Measurements from ENCODE around the gene NR4A2. TPM values are rescaled to one million over a fixed set of nuclear protein-coding genes. Genes with fewer than 3 reads are reported as not detected.

The NR4A2 gene
- total RNA-seq (1.7 and 2.3 TPM in 2 replicates), polyA plus RNA-seq (4.5 and 5.8 TPM in 2 replicates)

DNA sequence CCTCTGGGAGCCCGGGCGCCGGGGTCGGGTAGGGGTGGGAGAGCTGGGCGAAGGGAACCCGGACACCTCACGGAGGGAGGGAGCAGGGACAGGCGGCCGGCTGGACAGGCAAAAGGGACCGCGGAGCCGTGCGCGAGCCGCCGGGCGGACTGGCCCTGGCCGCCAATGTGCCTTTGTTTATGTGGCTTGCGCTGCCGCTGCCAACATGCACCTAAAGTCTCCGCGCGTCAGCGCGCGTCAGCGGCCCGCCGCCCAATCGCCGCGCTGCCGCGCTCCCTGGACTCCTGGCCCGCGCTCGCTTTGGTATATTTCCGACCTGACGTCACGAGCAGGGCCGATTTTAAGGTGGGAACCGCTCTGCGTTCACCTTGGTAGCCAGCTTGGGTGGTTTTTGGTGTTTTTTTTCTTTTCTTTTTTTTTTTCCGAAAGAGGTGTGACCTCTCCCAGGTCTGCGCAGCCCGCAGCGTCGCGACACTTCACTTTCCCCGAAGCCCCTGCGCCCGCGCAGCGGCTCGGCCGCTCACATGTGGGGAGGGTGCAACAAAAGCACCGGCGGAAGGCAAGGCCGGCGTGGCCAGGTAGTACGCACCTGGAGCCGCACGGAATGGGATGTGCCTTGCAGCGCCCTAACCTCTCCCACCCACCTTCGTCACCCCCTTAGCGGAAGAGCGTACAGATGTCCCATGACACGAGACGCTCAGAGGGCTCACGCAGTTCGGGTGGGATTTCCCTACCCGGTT is at the start of gene NR4A2:
Gene NR4A2, minus strand, starts transcription at position 188 of the 740 bp plus-strand sequence. CDS start 2,535 bp downstream, outside the sequence.
- WGBS (ENCODE audit: low lambda C conversion rate, missing lambda C conversion rate), result under 1% methylated on average over 63 of the region's 72 CpGs
- TF ChIP-seq EZH2phosphoT487 (IDR thresholded peaks at IDR 0.05; ENCODE audit: low read depth, severe bottlenecking, unreplicated experiment) (no peak), EZH2 (IDR thresholded peaks at IDR 0.05; ENCODE audit: borderline replicate concordance) (no peak)
- TF ChIP-seq, protein P1, sequence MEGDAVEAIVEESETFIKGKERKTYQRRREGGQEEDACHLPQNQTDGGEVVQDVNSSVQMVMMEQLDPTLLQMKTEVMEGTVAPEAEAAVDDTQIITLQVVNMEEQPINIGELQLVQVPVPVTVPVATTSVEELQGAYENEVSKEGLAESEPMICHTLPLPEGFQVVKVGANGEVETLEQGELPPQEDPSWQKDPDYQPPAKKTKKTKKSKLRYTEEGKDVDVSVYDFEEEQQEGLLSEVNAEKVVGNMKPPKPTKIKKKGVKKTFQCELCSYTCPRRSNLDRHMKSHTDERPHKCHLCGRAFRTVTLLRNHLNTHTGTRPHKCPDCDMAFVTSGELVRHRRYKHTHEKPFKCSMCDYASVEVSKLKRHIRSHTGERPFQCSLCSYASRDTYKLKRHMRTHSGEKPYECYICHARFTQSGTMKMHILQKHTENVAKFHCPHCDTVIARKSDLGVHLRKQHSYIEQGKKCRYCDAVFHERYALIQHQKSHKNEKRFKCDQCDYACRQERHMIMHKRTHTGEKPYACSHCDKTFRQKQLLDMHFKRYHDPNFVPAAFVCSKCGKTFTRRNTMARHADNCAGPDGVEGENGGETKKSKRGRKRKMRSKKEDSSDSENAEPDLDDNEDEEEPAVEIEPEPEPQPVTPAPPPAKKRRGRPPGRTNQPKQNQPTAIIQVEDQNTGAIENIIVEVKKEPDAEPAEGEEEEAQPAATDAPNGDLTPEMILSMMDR (IDR thresholded peaks at IDR 0.05; ENCODE audit: poor library complexity), result no peak
- H3K27me3 ChIP-seq, result peaks cover 35% of the 10 kb centered on the region

DNA sequence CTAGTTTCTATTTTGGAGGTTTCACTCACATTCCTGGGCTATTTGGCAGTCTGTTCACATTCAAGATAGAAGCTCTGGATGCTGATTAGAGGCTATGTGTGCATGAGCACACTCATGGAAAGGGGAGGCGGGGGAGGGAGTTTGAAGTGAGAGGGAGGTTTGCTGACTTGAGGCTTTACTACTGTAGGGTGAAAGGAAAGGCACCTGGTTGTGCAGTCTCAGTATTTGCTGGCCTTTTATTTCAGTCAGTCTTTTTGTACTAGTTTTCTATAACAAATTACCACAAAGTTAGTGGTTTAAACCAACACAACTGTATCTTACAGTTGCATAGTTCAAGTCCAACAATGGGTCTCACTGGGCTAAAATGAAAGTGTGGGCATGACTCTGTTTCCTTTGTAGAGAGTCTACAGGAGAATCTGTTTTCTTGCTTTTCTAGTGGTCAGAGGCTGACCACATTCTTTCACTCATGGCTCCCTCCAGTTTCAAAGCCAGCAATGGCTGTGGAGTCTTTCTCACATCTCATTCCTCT is 47.7 kb upstream of the NR4A2 start:
- WGBS (ENCODE audit: low lambda C conversion rate, missing lambda C conversion rate), result 80% methylated on average over 1 of the region's 1 CpG
- Histone ChIP-seq H3K9me2 (replicated peaks; ENCODE audit: insufficient read depth) (no peaks in the 10 kb centered on the region), H4K20me1 (ENCODE audit: insufficient read depth, poor library complexity, severe bottlenecking) (no peaks in the 10 kb centered on the region), H2AFZ (no peak overlapping the region), H3K79me2 (no peaks in the 10 kb centered on the region), H3K27me3 (no peaks in the 10 kb centered on the region), H3K4me1 (ENCODE audit: insufficient read depth) (no peaks in the 10 kb centered on the region), H3K4me2 (no peak overlapping the region), H3K9me3 (ENCODE audit: low read depth) (no peaks in the 10 kb centered on the region), H3K27ac (no peak overlapping the region), H3K4me3 (no peak overlapping the region), H3K36me3 (replicated peaks; ENCODE audit: insufficient read depth, low read depth) (no peaks in the 10 kb centered on the region)
- TF ChIP-seq, protein P1 (IDR thresholded peaks at IDR 0.05; ENCODE audit: poor library complexity), result no peak
- TF ChIP-seq EZH2phosphoT487 (IDR thresholded peaks at IDR 0.05; ENCODE audit: low read depth, severe bottlenecking, unreplicated experiment) (no peak), EZH2 (IDR thresholded peaks at IDR 0.05; ENCODE audit: borderline replicate concordance) (no peak)
- no peak for DNase-seq (ENCODE audit: low spot score)

More for the DNA sequence above, at the start of gene NR4A2:
- peak within 1 kb of the TSS; percentile 96 for H3K27ac ChIP-seq
- peak within 1 kb of the TSS; percentile 55 for H3K4me3 ChIP-seq
- no peaks in the 10 kb centered on the region for H3K9me3 ChIP-seq (ENCODE audit: low read depth)
- H3K79me2 ChIP-seq, result peaks cover 9% of the 10 kb centered on the region
- no peaks in the 10 kb centered on the region for H3K9me2 ChIP-seq (replicated peaks; ENCODE audit: insufficient read depth)
- no peaks in the 10 kb centered on the region for H3K36me3 ChIP-seq (replicated peaks; ENCODE audit: insufficient read depth, low read depth)
- peak within 1 kb of the TSS; percentile 90 for H3K4me2 ChIP-seq
- H3K4me1 ChIP-seq (ENCODE audit: insufficient read depth), result peaks cover 5% of the 10 kb centered on the region
- no peaks in the 10 kb centered on the region for H4K20me1 ChIP-seq (ENCODE audit: insufficient read depth, poor library complexity, severe bottlenecking)
- peak; percentile 94 for DNase-seq (ENCODE audit: low spot score)
- peak within 1 kb of the TSS; percentile 79 for H2AFZ ChIP-seq

DNA sequence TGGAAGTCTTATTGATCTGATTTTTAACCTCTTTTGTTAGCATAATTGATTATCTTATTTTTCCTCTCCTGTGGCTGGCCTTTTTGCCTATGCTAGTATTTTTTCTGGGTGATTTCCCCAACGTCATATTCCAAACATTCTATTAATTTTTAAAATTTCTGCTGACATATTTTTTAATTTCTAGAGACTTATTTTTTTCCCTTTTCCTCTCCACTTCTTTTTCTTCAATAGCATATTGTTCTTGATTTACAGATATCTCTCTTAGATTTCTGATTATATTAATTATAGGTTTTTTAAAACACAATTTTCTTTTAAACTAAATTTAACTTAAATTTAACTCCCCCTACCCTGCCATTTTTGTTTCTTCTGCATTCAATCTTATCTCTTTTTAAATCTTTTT is 47.2 kb upstream of the NR4A2 start:
- no peak overlapping the region for H3K27ac ChIP-seq
- H3K4me1 ChIP-seq (ENCODE audit: insufficient read depth), result no peaks in the 10 kb centered on the region
- H3K9me2 ChIP-seq (replicated peaks; ENCODE audit: insufficient read depth), result no peaks in the 10 kb centered on the region
- H3K9me3 ChIP-seq (ENCODE audit: low read depth), result no peaks in the 10 kb centered on the region
- no peak overlapping the region for H3K4me3 ChIP-seq
- no peaks in the 10 kb centered on the region for H3K79me2 ChIP-seq
- H3K36me3 ChIP-seq (replicated peaks; ENCODE audit: insufficient read depth, low read depth), result no peaks in the 10 kb centered on the region
- no peak for DNase-seq (ENCODE audit: low spot score)
- no peaks in the 10 kb centered on the region for H3K27me3 ChIP-seq
- no peaks in the 10 kb centered on the region for H4K20me1 ChIP-seq (ENCODE audit: insufficient read depth, poor library complexity, severe bottlenecking)
- TF ChIP-seq EZH2phosphoT487 (IDR thresholded peaks at IDR 0.05; ENCODE audit: low read depth, severe bottlenecking, unreplicated experiment) (no peak), EZH2 (IDR thresholded peaks at IDR 0.05; ENCODE audit: borderline replicate concordance) (no peak)
- TF ChIP-seq, protein P1 (IDR thresholded peaks at IDR 0.05; ENCODE audit: poor library complexity), result no peak
- H2AFZ ChIP-seq, result no peak overlapping the region
- WGBS (ENCODE audit: low lambda C conversion rate, missing lambda C conversion rate), result 74% methylated on average over 1 of the region's 1 CpG
- no peak overlapping the region for H3K4me2 ChIP-seq

Data from hepatocyte (in vitro differentiated cells).